ENCODE data around the gene C2CD2L. TPM values are rescaled to one million over a fixed set of nuclear protein-coding genes. Genes with fewer than 3 reads are reported as not detected.

C2CD2L gene
- total RNA-seq, 1 experiment from 2014 or later: 5.6 TPM

DNA sequence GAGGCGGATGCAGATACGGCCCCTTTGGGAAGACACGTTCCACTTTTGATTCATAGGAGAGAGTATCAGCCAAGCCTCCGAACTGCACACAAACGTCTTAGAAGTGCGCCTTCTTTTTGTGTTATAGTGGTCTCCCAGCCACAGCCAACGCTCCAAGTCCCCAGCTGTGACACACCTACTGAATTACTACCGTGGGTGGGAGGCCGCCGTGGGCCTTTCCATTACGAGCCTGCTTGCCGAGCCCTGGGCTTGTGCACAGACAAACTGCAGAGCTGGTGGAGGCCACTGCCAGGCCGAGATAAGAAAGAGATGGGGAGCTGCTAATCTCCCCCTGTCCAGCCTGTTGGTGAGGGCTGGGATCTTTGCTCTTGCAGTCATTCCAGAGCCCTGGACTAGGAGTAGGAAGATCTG, 21.7 kb upstream of the C2CD2L start:
- no peak overlapping the region for H3K56ac ChIP-seq (ENCODE audit: insufficient read length, low read depth, low read length)
- H4K20me1 ChIP-seq (ENCODE audit: control insufficient read depth, insufficient read depth, insufficient read length): no peaks in the 10 kb centered on the region
- Mint-ChIP-seq H3K27me3 (ENCODE audit: low read depth) (no peaks in the 10 kb centered on the region), H3K4me3 (peak overlapping the region; percentile 98), H3K9me3 (no peaks in the 10 kb centered on the region), H3K27ac (peak overlapping the region; percentile 96 to 99 (median 98); a peak in 6 of 7 replicates), H3K4me1 (peaks cover 7 to 13% of the 10 kb centered on the region in 2 experiments; a peak in 3 of 4 replicates), H3K36me3 (ENCODE audit: insufficient read depth in 1 of 3, low read depth in 3 of 3) (peaks cover 10 to 29% (median 26%) of the 10 kb centered on the region in 3 experiments; a peak in 6 of 7 replicates)
- H4K5ac ChIP-seq (ENCODE audit: insufficient read length, low read depth, low read length): no peak overlapping the region
- H3K79me2 ChIP-seq (ENCODE audit: insufficient read depth, low read length): no peaks in the 10 kb centered on the region; the same call in 1 of the 2 replicates
- no peak overlapping the region for H2AFZ ChIP-seq (ENCODE audit: low read length)
- no CpG with 5 or more reads among the region's 13 CpGs for WGBS (ENCODE audit: extremely low coverage, insufficient read length, low lambda C conversion rate)
- no peaks in the 10 kb centered on the region for H3K27me3 ChIP-seq (ENCODE audit: insufficient read depth, low read length)
- H3K23me2 ChIP-seq (ENCODE audit: insufficient read length, low read depth, low read length, poor library complexity, severe bottlenecking): peaks cover 4% of the 10 kb centered on the region
- TF ChIP-seq, protein P1, sequence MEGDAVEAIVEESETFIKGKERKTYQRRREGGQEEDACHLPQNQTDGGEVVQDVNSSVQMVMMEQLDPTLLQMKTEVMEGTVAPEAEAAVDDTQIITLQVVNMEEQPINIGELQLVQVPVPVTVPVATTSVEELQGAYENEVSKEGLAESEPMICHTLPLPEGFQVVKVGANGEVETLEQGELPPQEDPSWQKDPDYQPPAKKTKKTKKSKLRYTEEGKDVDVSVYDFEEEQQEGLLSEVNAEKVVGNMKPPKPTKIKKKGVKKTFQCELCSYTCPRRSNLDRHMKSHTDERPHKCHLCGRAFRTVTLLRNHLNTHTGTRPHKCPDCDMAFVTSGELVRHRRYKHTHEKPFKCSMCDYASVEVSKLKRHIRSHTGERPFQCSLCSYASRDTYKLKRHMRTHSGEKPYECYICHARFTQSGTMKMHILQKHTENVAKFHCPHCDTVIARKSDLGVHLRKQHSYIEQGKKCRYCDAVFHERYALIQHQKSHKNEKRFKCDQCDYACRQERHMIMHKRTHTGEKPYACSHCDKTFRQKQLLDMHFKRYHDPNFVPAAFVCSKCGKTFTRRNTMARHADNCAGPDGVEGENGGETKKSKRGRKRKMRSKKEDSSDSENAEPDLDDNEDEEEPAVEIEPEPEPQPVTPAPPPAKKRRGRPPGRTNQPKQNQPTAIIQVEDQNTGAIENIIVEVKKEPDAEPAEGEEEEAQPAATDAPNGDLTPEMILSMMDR (conservative IDR thresholded peaks at IDR 0.05): no peak
- no peak overlapping the region for H3K18ac ChIP-seq (ENCODE audit: insufficient read length, low read depth, low read length)
- H3K4me1 ChIP-seq (ENCODE audit: insufficient read depth, low read length): no peaks in the 10 kb centered on the region
- peak overlapping the region; percentile 79 for H3K9ac ChIP-seq (ENCODE audit: extremely low read depth, insufficient read length, low read length)
- H2AK5ac ChIP-seq (ENCODE audit: insufficient read length, low read length): no peak overlapping the region
- no peak overlapping the region for H2BK20ac ChIP-seq (ENCODE audit: low read depth, low read length, poor library complexity, severe bottlenecking)
- H2BK5ac ChIP-seq (ENCODE audit: insufficient read length, low read length): no peak overlapping the region
- H3T11ph ChIP-seq (ENCODE audit: low read length): no peak overlapping the region
- H3K9me3 ChIP-seq (ENCODE audit: control insufficient read depth, low read depth, low read length): no peaks in the 10 kb centered on the region
- H2BK120ac ChIP-seq (ENCODE audit: low read depth, low read length, poor library complexity, severe bottlenecking): no peak overlapping the region
- no peak overlapping the region for H4K91ac ChIP-seq (ENCODE audit: insufficient read length, low read depth, low read length)
- H3K23ac ChIP-seq (ENCODE audit: insufficient read length, low read depth, low read length): no peak overlapping the region
- no peak overlapping the region for H3K27ac ChIP-seq (ENCODE audit: insufficient read length, low read depth, low read length)
- no peak overlapping the region for H3K14ac ChIP-seq (ENCODE audit: insufficient read depth, low read length)
- no peak for DNase-seq
- H2BK12ac ChIP-seq (ENCODE audit: insufficient read length, low read depth, low read length): no peak overlapping the region
- no peak overlapping the region for H3K4ac ChIP-seq (ENCODE audit: low read depth, low read length)
- no peaks in the 10 kb centered on the region for H3K79me1 ChIP-seq (ENCODE audit: insufficient read depth, low read depth, low read length, poor library complexity, severe bottlenecking)
- no peak overlapping the region for H2BK15ac ChIP-seq (ENCODE audit: low read depth, low read length)
- H3K4me2 ChIP-seq (ENCODE audit: insufficient read depth, insufficient read length, low read length): peak overlapping the region; percentile 75
- no peak overlapping the region for H4K8ac ChIP-seq (replicated peaks; ENCODE audit: insufficient read length, low read depth, low read length)

All from H9 (cell line).